Hepatocyte (in vitro differentiated cells): ENCODE results near the gene RREB1. TPM values are rescaled to one million over a fixed set of nuclear protein-coding genes. Genes with fewer than 3 reads are reported as not detected.

ENCODE experiments used
- DNase-seq: peaks from one replicate; pipeline ENCODE4 v3.0.0-alpha.2; 2016; ENCODE audit warnings: low spot score
- H2AFZ ChIP-seq: fragments of 200-600 bp; sonication (generic); 2 replicates; pipeline ENCODE4 v1.6.0; 2016; ENCODE audit warnings: antibody characterized with exemption, mild to moderate bottlenecking
- H3K27ac ChIP-seq: fragments of 200-600 bp; sonication (generic); 2 replicates; pipeline ENCODE4 v1.5.1; 2016; ENCODE audit warnings: mild to moderate bottlenecking
- H3K27me3 ChIP-seq: fragments of 200-600 bp; sonication (generic); 2 replicates; pipeline ENCODE4 v1.6.1; 2016
- H3K36me3 ChIP-seq: fragments of 200-600 bp; sonication (generic); replicated peaks from 2 replicates; pipeline ENCODE4 v1.5.1; 2016; ENCODE audit warnings: low read depth; ENCODE audit not compliant: insufficient read depth
- H3K4me1 ChIP-seq: fragments of 200-600 bp; sonication (generic); 2 replicates; pipeline ENCODE4 v1.5.1; 2016; ENCODE audit warnings: mild to moderate bottlenecking, moderate library complexity; ENCODE audit not compliant: insufficient read depth
- H3K4me2 ChIP-seq: fragments of 200-600 bp; sonication (generic); 2 replicates; pipeline ENCODE4 v1.6.0; 2016
- H3K4me3 ChIP-seq: fragments of 200-600 bp; sonication (generic); 2 replicates; pipeline ENCODE4 v1.5.1; 2016; ENCODE audit warnings: mild to moderate bottlenecking
- H3K79me2 ChIP-seq: fragments of 200-600 bp; sonication (generic); 2 replicates; pipeline ENCODE4 v1.6.0; 2017; ENCODE audit warnings: mild to moderate bottlenecking
- H3K9me2 ChIP-seq: fragments of 200-600 bp; sonication (generic); replicated peaks from 2 replicates; pipeline ENCODE4 v1.6.0; 2017; ENCODE audit warnings: mild to moderate bottlenecking; ENCODE audit not compliant: insufficient read depth
- H3K9me3 ChIP-seq: fragments of 200-600 bp; sonication (generic); 2 replicates; pipeline ENCODE4 v1.5.1; 2016; ENCODE audit warnings: low read depth, mild to moderate bottlenecking
- H4K20me1 ChIP-seq: fragments of 200-600 bp; sonication (generic); 2 replicates; pipeline ENCODE4 v1.6.0; 2016; ENCODE audit warnings: mild to moderate bottlenecking; ENCODE audit not compliant: insufficient read depth, poor library complexity, severe bottlenecking
- CTCF ChIP-seq: fragments of 200-600 bp; sonication (generic); IDR thresholded peaks from 2 replicates; pipeline ENCODE4 v1.5.1; 2016; ENCODE audit warnings: antibody characterized with exemption, mild to moderate bottlenecking; ENCODE audit not compliant: poor library complexity
- EZH2 ChIP-seq: fragments of 200-600 bp; sonication (generic); IDR thresholded peaks from 2 replicates; pipeline ENCODE4 v1.6.1; 2016; ENCODE audit warnings: antibody characterized with exemption, mild to moderate bottlenecking, borderline replicate concordance
- EZH2phosphoT487 ChIP-seq: fragments of 200-600 bp; sonication (generic); IDR thresholded peaks from one replicate; pipeline ENCODE4 v1.6.1; 2018; ENCODE audit warnings: antibody characterized with exemption, mild to moderate bottlenecking, low read depth, moderate library complexity; ENCODE audit not compliant: unreplicated experiment, severe bottlenecking
- WGBS: methylation state at CpG from one replicate; pipeline ENCODE4 v1.1.6; 2016; ENCODE audit warnings: low lambda C conversion rate; ENCODE audit errors: missing lambda C conversion rate; 5-methylcytosine and 5-hydroxymethylcytosine counted together
- polyA plus RNA-seq: library from polyadenylated mRNA; unstranded; fragments of >200 nt; fragmentation: Nextera tagmentation; extraction: Ambion mirVana; gene quantifications from 2 replicates; pipeline ENCODE4 v1.2.1, GENCODE V29; 2016
- total RNA-seq: library from RNA; depleted of rRNA; stranded (reverse); fragments of >200 nt; gene quantifications from 2 replicates; pipeline ENCODE4 v1.2.3, GENCODE V29; 2014

The RREB1 gene
- total and polyA plus RNA-seq, 2 experiments from 2014 or later: 15.2 to 28.7 TPM

- no peaks in the 10 kb centered on the region for H3K27me3 ChIP-seq
- DNase-seq: no peak
- no peak overlapping the region for H2AFZ ChIP-seq
- no peaks in the 10 kb centered on the region for H3K36me3 ChIP-seq
- no peaks in the 10 kb centered on the region for H4K20me1 ChIP-seq
- no peak for TF ChIP-seq CTCF
- no peak for TF ChIP-seq EZH2
- no peak for TF ChIP-seq EZH2phosphoT487
- WGBS: 98% methylated on average over 20 of the region's 20 CpGs
- no peaks in the 10 kb centered on the region for H3K4me1 ChIP-seq
- no peak overlapping the region for H3K4me2 ChIP-seq
- H3K9me3 ChIP-seq: no peaks in the 10 kb centered on the region
- H3K4me3 ChIP-seq: no peak overlapping the region
- no peaks in the 10 kb centered on the region for H3K79me2 ChIP-seq
- H3K9me2 ChIP-seq: no peaks in the 10 kb centered on the region
- H3K27ac ChIP-seq: no peak overlapping the region
Observed at GRCh38 chr6:7268362-7268761, 160.6 kb downstream of the RREB1 start.

- Histone ChIP-seq H3K4me2 (no peak overlapping the region), H3K27me3 (no peaks in the 10 kb centered on the region), H3K79me2 (no peaks in the 10 kb centered on the region), H3K9me2 (no peaks in the 10 kb centered on the region), H3K4me1 (no peaks in the 10 kb centered on the region), H3K4me3 (no peak overlapping the region), H4K20me1 (no peaks in the 10 kb centered on the region), H3K27ac (no peak overlapping the region), H2AFZ (no peak overlapping the region), H3K9me3 (no peaks in the 10 kb centered on the region), H3K36me3 (no peaks in the 10 kb centered on the region)
- no peak for DNase-seq
- WGBS: 89% methylated on average over 23 of the region's 23 CpGs
- no peak for TF ChIP-seq EZH2phosphoT487
- TF ChIP-seq EZH2: no peak
- no peak for TF ChIP-seq CTCF
Observed at GRCh38 chr6:7268816-7269555, 161.2 kb downstream of the RREB1 start.

GRCh38 chr6:7269816-7270215, 162.1 kb downstream of the RREB1 start:
- H3K9me3 ChIP-seq: no peaks in the 10 kb centered on the region
- no peaks in the 10 kb centered on the region for H3K36me3 ChIP-seq
- no peak overlapping the region for H3K27ac ChIP-seq
- H3K4me3 ChIP-seq: no peak overlapping the region
- H2AFZ ChIP-seq: no peak overlapping the region
- DNase-seq: no peak
- no peaks in the 10 kb centered on the region for H3K27me3 ChIP-seq
- no peaks in the 10 kb centered on the region for H4K20me1 ChIP-seq
- H3K4me1 ChIP-seq: no peaks in the 10 kb centered on the region
- no peaks in the 10 kb centered on the region for H3K79me2 ChIP-seq
- H3K4me2 ChIP-seq: no peak overlapping the region
- TF ChIP-seq CTCF (no peak), EZH2 (no peak), EZH2phosphoT487 (no peak)
- H3K9me2 ChIP-seq: no peaks in the 10 kb centered on the region
- WGBS: 86% methylated on average over 5 of the region's 5 CpGs
